Rectal smooth muscle tissue (tissue), 1 donor: ENCODE data around the gene WNT5A.

Source experiments
- H3K27ac ChIP-seq: one replicate; pipeline ENCODE4 v1.7.0; 2013; ENCODE audit warnings: low read depth, low read length, inconsistent platforms
- H3K27me3 ChIP-seq: one replicate; pipeline ENCODE4 v1.7.0; 2013; ENCODE audit warnings: low read length; ENCODE audit not compliant: control insufficient read depth, insufficient read depth
- H3K36me3 ChIP-seq: one replicate; pipeline ENCODE4 v1.7.0; 2013; ENCODE audit warnings: low read length; ENCODE audit not compliant: control insufficient read depth, insufficient read depth
- H3K4me1 ChIP-seq: one replicate; pipeline ENCODE4 v1.7.0; 2013; ENCODE audit warnings: low read length; ENCODE audit not compliant: control insufficient read depth, insufficient read depth
- H3K4me3 ChIP-seq: one replicate; pipeline ENCODE4 v1.7.0; 2013; ENCODE audit warnings: low read length
- H3K9ac ChIP-seq: one replicate; pipeline ENCODE4 v1.7.0; 2013; ENCODE audit warnings: low read length

Gene WNT5A

GRCh38 chr3:55423782-55424181 is 63.3 kb downstream of the WNT5A start:
- no peaks in the 10 kb centered on the region for H3K36me3 ChIP-seq
- H3K9ac ChIP-seq: no peak overlapping the region
- no peaks in the 10 kb centered on the region for H3K27me3 ChIP-seq
- H3K27ac ChIP-seq: no peak overlapping the region
- H3K4me1 ChIP-seq: no peaks in the 10 kb centered on the region
- no peak overlapping the region for H3K4me3 ChIP-seq

GRCh38 chr3:55417211-55417610 is 69.9 kb downstream of the WNT5A start:
- no peak overlapping the region for H3K27ac ChIP-seq
- H3K36me3 ChIP-seq: no peaks in the 10 kb centered on the region
- H3K27me3 ChIP-seq: no peaks in the 10 kb centered on the region
- no peak overlapping the region for H3K4me3 ChIP-seq
- no peaks in the 10 kb centered on the region for H3K4me1 ChIP-seq
- H3K9ac ChIP-seq: no peak overlapping the region

- Histone ChIP-seq H3K9ac (no peak overlapping the region), H3K36me3 (no peaks in the 10 kb centered on the region), H3K27ac (no peak overlapping the region)
Measured at GRCh38 chr3:55416331-55416821, 70.7 kb downstream of the WNT5A start.

More at GRCh38 chr3:55416331-55416821, 70.7 kb downstream of the WNT5A start:
- Histone ChIP-seq H3K27me3 (no peaks in the 10 kb centered on the region), H3K4me3 (no peak overlapping the region), H3K4me1 (no peaks in the 10 kb centered on the region)
